Endothelial cell of umbilical vein (primary cell): ENCODE results near the gene GGN. TPM values are rescaled to one million over a fixed set of nuclear protein-coding genes. Genes with fewer than 3 reads are reported as not detected.

Experiments used
- BruUV-seq: library from RNA; stranded (reverse); fragments of 400-500 nt; replicated peaks from 2 replicates; lab custom pipeline; 2021; lab: Mats Ljungman, UMichigan
- CTCF ChIA-PET: fragments of 300-600, 350-600 bp; sonication (Branson Sonifier 250); formaldehyde crosslinking; loops from one replicate; lab custom pipeline; 2021; ENCODE audit warnings: antibody characterized with exemption, inconsistent platforms; lab: Charles Lee
- POLR2A ChIA-PET: fragments of 300-600, 350-600 bp; sonication (Branson Sonifier 250); formaldehyde crosslinking; loops from one replicate; lab custom pipeline; 2021; ENCODE audit warnings: antibody characterized with exemption, inconsistent platforms; lab: Charles Lee
- DNase-seq: peaks from one replicate; pipeline ENCODE4 v3.0.0-alpha.2; 2011; ENCODE audit warnings: low read depth, low spot score
- FAIRE-seq: peaks from 2 replicates; lab custom pipeline; 2011; peaks lifted over from hg19 to GRCh38; lab: Jason Lieb, UNC
- H2AFZ ChIP-seq: 2 replicates; pipeline ENCODE4 v1.6.0; 2012; ENCODE audit warnings: low read depth, low read length, control low read depth, inconsistent platforms
- H3K27ac ChIP-seq: 2 replicates; pipeline ENCODE4 v1.5.1; 2011; ENCODE audit warnings: low read depth, mild to moderate bottlenecking, control low read depth, low read length, moderate library complexity; ENCODE audit not compliant: insufficient read depth
- H3K27me3 ChIP-seq, 2 experiments: 2 replicates each; pipeline versions ENCODE4 v1.6.0 to v1.6.1; 2011; ENCODE audit warnings: low read length in 2 of 2, mixed read lengths in 1 of 2; ENCODE audit not compliant: control insufficient read depth in 2 of 2, insufficient read depth in 2 of 2
- H3K36me3 ChIP-seq, 2 experiments: 2 replicates in 1 of 2; 3 replicates in 1 of 2; pipeline ENCODE4 v1.5.1; 2011; ENCODE audit warnings: low read length in 2 of 2, mild to moderate bottlenecking in 1 of 2, moderate library complexity in 1 of 2; ENCODE audit not compliant: control insufficient read depth in 2 of 2, insufficient read depth in 2 of 2; ENCODE audit errors: extremely low read depth in 1 of 2
- H3K4me1 ChIP-seq: 3 replicates; pipeline ENCODE4 v1.5.1; 2011; ENCODE audit warnings: mild to moderate bottlenecking, low read length; ENCODE audit not compliant: control insufficient read depth, insufficient read depth; ENCODE audit errors: extremely low read depth
- H3K4me2 ChIP-seq: 2 replicates; pipeline ENCODE4 v1.6.1; 2011; ENCODE audit warnings: low read length, control low read depth, mixed read lengths; ENCODE audit not compliant: insufficient read depth
- H3K4me3 ChIP-seq, 3 experiments: fragments of 200-600 bp in 1 of 3; sonication (generic), shearing (Covaris generic) in 1 of 3; replicated peaks in 1 of 3; 2 replicates each; pipeline ENCODE4 v1.5.1; 2011 to 2016; ENCODE audit warnings: control low read depth in 3 of 3, low read length in 3 of 3, mild to moderate bottlenecking in 2 of 3, inconsistent platforms in 1 of 3, low read depth in 1 of 3, moderate library complexity in 1 of 3; ENCODE audit not compliant: insufficient read depth in 1 of 3
- H3K79me2 ChIP-seq: 2 replicates; pipeline ENCODE4 v1.6.0; 2012; ENCODE audit warnings: low read length, inconsistent platforms; ENCODE audit not compliant: control insufficient read depth, insufficient read depth
- H3K9ac ChIP-seq: replicated peaks from 2 replicates; pipeline ENCODE3; 2011; ENCODE audit warnings: low read length, control low read depth; ENCODE audit not compliant: insufficient read depth; ENCODE audit errors: extremely low read depth
- H3K9me1 ChIP-seq: replicated peaks from 3 replicates; pipeline ENCODE4 v1.6.0; 2011; ENCODE audit warnings: mild to moderate bottlenecking, low read length; ENCODE audit not compliant: control insufficient read depth, insufficient read depth; ENCODE audit errors: extremely low read depth
- H3K9me3 ChIP-seq: replicated peaks from 2 replicates; pipeline ENCODE4 v1.5.1; 2012; ENCODE audit warnings: low read length, inconsistent platforms; ENCODE audit not compliant: control insufficient read depth, insufficient read depth
- H4K20me1 ChIP-seq: replicated peaks from 2 replicates; pipeline ENCODE3; 2011; ENCODE audit warnings: mild to moderate bottlenecking, low read length; ENCODE audit not compliant: control insufficient read depth, insufficient read depth; ENCODE audit errors: extremely low read depth
- CTCF ChIP-seq, 2 donors: IDR thresholded peaks; 1 replicate in 1 of 2; 2 replicates in 1 of 2; pipeline ENCODE4 v1.5.1; 2011; ENCODE audit warnings: low read length in 2 of 2, mild to moderate bottlenecking in 2 of 2, moderate library complexity in 2 of 2, control low read depth in 1 of 2, inconsistent platforms in 1 of 2, low read depth in 1 of 2; ENCODE audit not compliant: insufficient read depth in 1 of 2; ENCODE audit errors: extremely low read depth in 1 of 2
- EZH2 ChIP-seq: IDR thresholded peaks from 2 replicates; pipeline ENCODE4 v1.6.1; 2012; ENCODE audit warnings: borderline replicate concordance, low read depth, mild to moderate bottlenecking, moderate library complexity, low read length, inconsistent platforms; ENCODE audit not compliant: severe bottlenecking
- FOS ChIP-seq: IDR thresholded peaks from 2 replicates; pipeline ENCODE4 v1.6.1; 2011; ENCODE audit warnings: mild to moderate bottlenecking, low read length, moderate library complexity, borderline replicate concordance; ENCODE audit not compliant: insufficient read depth
- GATA2 ChIP-seq: IDR thresholded peaks from 2 replicates; pipeline ENCODE4 v1.7.0; 2011; ENCODE audit warnings: low read depth, mild to moderate bottlenecking, moderate library complexity, mixed read lengths, low read length; ENCODE audit not compliant: insufficient read length, insufficient read depth
- JUN ChIP-seq: IDR thresholded peaks from 2 replicates; pipeline ENCODE4 v1.6.1; 2011; ENCODE audit warnings: borderline replicate concordance, low read depth; ENCODE audit not compliant: insufficient read length, insufficient read depth
- MYC ChIP-seq: IDR thresholded peaks from one replicate; pipeline ENCODE4 v1.6.1; 2011; ENCODE audit warnings: mild to moderate bottlenecking, low read depth, low read length
- POLR2A ChIP-seq: IDR thresholded peaks from 2 replicates; pipeline ENCODE4 v1.6.1; 2012; ENCODE audit warnings: low read depth, mild to moderate bottlenecking, control low read depth, low read length
- POLR2AphosphoS5 ChIP-seq: IDR thresholded peaks from 2 replicates; pipeline ENCODE4 v1.6.1; 2012; ENCODE audit warnings: low read depth, mild to moderate bottlenecking, control low read depth, low read length, moderate library complexity; ENCODE audit not compliant: insufficient read depth
- dilution Hi-C: fragments of 300-500 bp; cut with MboI; formaldehyde crosslinking; loops from one replicate; pipeline ENCODE4 v1.15.0; 2019; ENCODE audit warnings: low sequenced_read_pairs; ENCODE audit not compliant: extremely low pct_ligation_motif_present
- intact Hi-C: fragments of 100-400 bp; cut with micrococcal nuclease; formaldehyde crosslinking; loops from one replicate; pipeline ENCODE4 v1.10.0; 2022
- polyA plus RNA-seq, 4 experiments: library from polyadenylated mRNA; depleted of rRNA in 3 of 4; stranded (reverse) in 3 of 4; unstranded in 1 of 4; fragments of >200 nt; gene quantifications; 2 replicates each; pipeline versions ENCODE4 v1.2.1 to v1.2.3, GENCODE V29; 2011 to 2012; ENCODE audit warnings: missing spikeins in 1 of 4
- total RNA-seq: library from RNA; stranded (reverse); gene quantifications from 2 replicates; pipeline ENCODE4 v1.2.3, GENCODE V29; 2021
- TF ChIP-seq, protein P1 (sequence below): IDR thresholded peaks from 2 replicates; pipeline ENCODE4 v1.6.1; 2011; ENCODE audit not compliant: insufficient read depth, insufficient read length

The GGN gene
- total and polyA plus RNA-seq, 2 donors (not counting 3 experiments of a cell fraction or from before 2014, with no cell fraction given): 0.39 to 0.88 TPM

DNA sequence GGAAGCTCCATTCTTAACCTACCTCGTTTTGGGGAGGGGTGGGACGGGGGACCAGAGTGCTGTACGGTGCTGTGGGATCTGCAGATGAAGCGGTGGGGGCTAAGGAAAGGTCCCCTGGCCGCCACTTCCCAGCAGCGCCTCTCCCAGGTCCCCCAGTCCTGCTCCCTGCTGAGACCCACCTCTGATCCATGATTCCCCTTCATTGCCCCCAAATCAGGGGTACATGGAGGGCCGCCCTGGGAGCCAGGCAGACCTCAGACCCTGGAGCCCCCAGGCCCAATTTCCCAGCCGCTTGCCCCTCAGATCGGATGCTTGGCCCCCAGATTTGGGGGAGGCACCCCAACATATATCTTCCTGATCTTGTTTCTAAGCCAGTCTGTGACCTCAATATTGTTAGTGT lies 11.2 kb upstream of the GGN start:
- Histone ChIP-seq H3K9me1 (no peaks in the 10 kb centered on the region), H3K9ac (no peak overlapping the region), H3K27ac (no peak overlapping the region), H3K79me2 (no peaks in the 10 kb centered on the region), H2AFZ (no peak overlapping the region), H3K27me3 (no peaks in the 10 kb centered on the region), H3K36me3 (no peaks in the 10 kb centered on the region), H3K4me3 (no peak overlapping the region), H3K9me3 (no peaks in the 10 kb centered on the region), H3K4me1 (peaks cover 2% of the 10 kb centered on the region), H4K20me1 (no peaks in the 10 kb centered on the region), H3K4me2 (no peak overlapping the region)
- ChIA-PET POLR2A (no interaction called here), CTCF (no interaction called here)
- BruUV-seq: no TSS peak
- FAIRE-seq: no peak
- dilution Hi-C loops (no loop called here), intact Hi-C loops (no loop called here)
- no peak for TF ChIP-seq POLR2AphosphoS5
- DNase-seq: no peak

GRCh38 chr19:38395381-38396114 lies 7.7 kb upstream of the GGN start:
- POLR2A ChIA-PET: no interaction called here
- DNase-seq: no peak
- CTCF ChIA-PET: interaction anchor here (1.2 kb wide), 1 partner anchor 170 kb away, joined by 3 read pairs; no protein-coding TSS in a partner anchor
- dilution Hi-C loops: no loop called here
- BruUV-seq: no TSS peak
- no peak overlapping the region for H2AFZ ChIP-seq
- peaks cover 7% of the 10 kb centered on the region for H3K4me1 ChIP-seq
- H3K27me3 ChIP-seq: no peaks in the 10 kb centered on the region
- intact Hi-C loops: no loop called here
- no peak overlapping the region for H3K4me2 ChIP-seq
- no peaks in the 10 kb centered on the region for H3K9me1 ChIP-seq
- no peak for FAIRE-seq
- H3K27ac ChIP-seq: no peak overlapping the region
- H3K79me2 ChIP-seq: peaks cover 5% of the 10 kb centered on the region
- no peaks in the 10 kb centered on the region for H3K9me3 ChIP-seq
- H3K4me3 ChIP-seq: no peak overlapping the region
- no peaks in the 10 kb centered on the region for H4K20me1 ChIP-seq
- TF ChIP-seq MYC: no peak
- no peak for TF ChIP-seq EZH2
- TF ChIP-seq FOS: no peak
- TF ChIP-seq CTCF (IDR thresholded peaks at IDR 0.05; ENCODE audit: extremely low read depth in 1 of 2, insufficient read depth in 1 of 2, low read depth in 1 of 2, low read length in 2 of 2): no peak
- no peak for TF ChIP-seq POLR2A
- TF ChIP-seq, protein P1, sequence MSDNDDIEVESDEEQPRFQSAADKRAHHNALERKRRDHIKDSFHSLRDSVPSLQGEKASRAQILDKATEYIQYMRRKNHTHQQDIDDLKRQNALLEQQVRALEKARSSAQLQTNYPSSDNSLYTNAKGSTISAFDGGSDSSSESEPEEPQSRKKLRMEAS: no peak
- no peak for TF ChIP-seq GATA2
- TF ChIP-seq JUN: no peak
- no peak for TF ChIP-seq POLR2AphosphoS5
- H3K9ac ChIP-seq: no peak overlapping the region
- H3K36me3 ChIP-seq: peaks cover 0 to 5% of the 10 kb centered on the region in 2 experiments
